Natural killer cell (primary cell): Measurements from ENCODE around the gene TFRC. TPM values are rescaled to one million over a fixed set of nuclear protein-coding genes. Genes with fewer than 3 reads are reported as not detected.

ENCODE experiments used
- ATAC-seq, 3 donors: fragments of 150-1000 bp in 2 of 3; fragments of 200-7000 bp in 1 of 3; cut with Tn5 transposase; 1 replicate in 1 of 3; 2 replicates in 2 of 3; pipeline ENCODE4 v1.10.0; 2021; ENCODE audit warnings: mild to moderate bottlenecking in 2 of 3, moderate library complexity in 2 of 3
- DNase-seq, 2 donors: peaks; one replicate each; pipeline versions ENCODE4 v3.0.0 to v3.0.0-alpha.2; 2013 to 2021; ENCODE audit warnings: mixed read lengths in 1 of 2
- H3K27ac ChIP-seq: one replicate; pipeline ENCODE4 v1.5.1; 2013; ENCODE audit warnings: mild to moderate bottlenecking, low read length
- H3K27me3 ChIP-seq: one replicate; pipeline ENCODE4 v1.6.1; 2013; ENCODE audit warnings: low read length; ENCODE audit not compliant: control insufficient read depth, insufficient read depth
- H3K36me3 ChIP-seq: one replicate; pipeline ENCODE4 v1.6.1; 2013; ENCODE audit warnings: low read length; ENCODE audit not compliant: control insufficient read depth, insufficient read depth
- H3K4me1 ChIP-seq: one replicate; pipeline ENCODE4 v1.6.1; 2013; ENCODE audit warnings: low read length; ENCODE audit not compliant: control insufficient read depth, insufficient read depth
- H3K4me3 ChIP-seq: one replicate; pipeline ENCODE4 v1.5.1; 2013; ENCODE audit warnings: low read length
- H3K9me3 ChIP-seq: one replicate; pipeline ENCODE4 v1.6.1; 2013; ENCODE audit warnings: low read length; ENCODE audit not compliant: control insufficient read depth, insufficient read depth
- H3K27ac Mint-ChIP-seq, 2 donors: one replicate each; pipeline ENCODE4 v1.8.0; 2022; ENCODE audit warnings: mild to moderate bottlenecking in 2 of 2, mixed read lengths in 2 of 2, moderate library complexity in 1 of 2
- H3K27me3 Mint-ChIP-seq, 2 donors: one replicate each; pipeline ENCODE4 v1.8.0; 2022; ENCODE audit warnings: low read depth in 2 of 2, mixed read lengths in 2 of 2
- H3K36me3 Mint-ChIP-seq: one replicate; pipeline ENCODE4 v1.8.0; 2022; ENCODE audit warnings: mixed read lengths
- H3K4me1 Mint-ChIP-seq, 2 donors: one replicate each; pipeline ENCODE4 v1.8.0; 2022; ENCODE audit warnings: mixed read lengths in 2 of 2
- H3K4me3 Mint-ChIP-seq: one replicate; pipeline ENCODE4 v1.8.0; 2022; ENCODE audit warnings: mild to moderate bottlenecking, moderate library complexity, mixed read lengths
- H3K9me3 Mint-ChIP-seq, 2 donors: one replicate each; pipeline ENCODE4 v1.8.0; 2022; ENCODE audit warnings: mixed read lengths in 2 of 2
- CTCF ChIP-seq: fragments of 200-600 bp; IDR thresholded peaks from one replicate; pipeline ENCODE4 v1.8.0; 2022; ENCODE audit warnings: antibody characterized with exemption
- WGBS: methylation state at CpG from one replicate; pipeline ENCODE4 v1.1.7; 2013; ENCODE audit warnings: missing lambda C conversion rate; ENCODE audit not compliant: insufficient coverage; 5-methylcytosine and 5-hydroxymethylcytosine counted together
- intact Hi-C: fragments of 100-400 bp; cut with micrococcal nuclease; formaldehyde crosslinking; loops from one replicate; pipeline ENCODE4 v1.14.2; 2022
- total RNA-seq, 4 donors: library from RNA; stranded (reverse); fragments of 120-200 nt in 1 of 4; gene quantifications; one replicate each; pipeline versions ENCODE4 v1.2.3 to v1.2.4, GENCODE V29; 2013 to 2022

The TFRC gene
- total RNA-seq, 3 donors from 2014 or later (not counting 1 experiment from before 2014, with no cell fraction given), result 74.3 to 111 (median 78.3) TPM

- Mint-ChIP-seq H3K4me3 (no peak overlapping the region), H3K9me3 (no peaks in the 10 kb centered on the region), H3K27ac (no peak overlapping the region), H3K4me1 (no peaks in the 10 kb centered on the region), H3K36me3 (peaks cover 29% of the 10 kb centered on the region), H3K27me3 (no peaks in the 10 kb centered on the region)
- no peak for TF ChIP-seq CTCF
- DNase-seq (no peak), ATAC-seq (no peak)
- H3K4me1 ChIP-seq, result no peaks in the 10 kb centered on the region
- intact Hi-C loops, result no loop called here
- H3K27me3 ChIP-seq, result no peaks in the 10 kb centered on the region
- peaks cover 90% of the 10 kb centered on the region for H3K36me3 ChIP-seq
- H3K9me3 ChIP-seq, result no peaks in the 10 kb centered on the region
- no peak overlapping the region for H3K27ac ChIP-seq
- H3K4me3 ChIP-seq, result no peak overlapping the region
- WGBS, result 100% methylated on average over 1 of the region's 3 CpGs
Observed at GRCh38 chr3:196067439-196067838, 14.5 kb downstream of the TFRC start.

GRCh38 chr3:196063971-196064370 lies 17.9 kb downstream of the TFRC start:
- H3K4me1 ChIP-seq, result no peaks in the 10 kb centered on the region
- H3K9me3 ChIP-seq, result no peaks in the 10 kb centered on the region
- Mint-ChIP-seq H3K4me3 (no peak overlapping the region), H3K9me3 (no peaks in the 10 kb centered on the region), H3K36me3 (peaks cover 37% of the 10 kb centered on the region), H3K4me1 (no peaks in the 10 kb centered on the region), H3K27ac (no peak overlapping the region), H3K27me3 (no peaks in the 10 kb centered on the region)
- ATAC-seq, result no peak
- H3K27ac ChIP-seq, result no peak overlapping the region
- no peak for TF ChIP-seq CTCF
- DNase-seq, result no peak
- peaks cover 83% of the 10 kb centered on the region for H3K36me3 ChIP-seq
- H3K4me3 ChIP-seq, result no peak overlapping the region
- WGBS, result 100% methylated on average over 1 of the region's 1 CpG
- intact Hi-C loops, result no loop called here
- no peaks in the 10 kb centered on the region for H3K27me3 ChIP-seq

GRCh38 chr3:196063456-196063855 lies 18.4 kb downstream of the TFRC start:
- no peaks in the 10 kb centered on the region for H3K27me3 Mint-ChIP-seq
- Histone ChIP-seq H3K27ac (no peak overlapping the region), H3K4me3 (no peak overlapping the region), H3K4me1 (no peaks in the 10 kb centered on the region), H3K36me3 (peaks cover 85% of the 10 kb centered on the region), H3K27me3 (no peaks in the 10 kb centered on the region), H3K9me3 (no peaks in the 10 kb centered on the region)
- ATAC-seq (no peak), DNase-seq (no peak)
- WGBS, result 88% methylated on average over 6 of the region's 6 CpGs
- H3K4me3 Mint-ChIP-seq, result no peak overlapping the region
- intact Hi-C loops, result no loop called here
- no peak overlapping the region for H3K27ac Mint-ChIP-seq
- no peak for TF ChIP-seq CTCF
- H3K4me1 Mint-ChIP-seq, result no peaks in the 10 kb centered on the region
- H3K36me3 Mint-ChIP-seq, result peaks cover 37% of the 10 kb centered on the region
- no peaks in the 10 kb centered on the region for H3K9me3 Mint-ChIP-seq

GRCh38 chr3:196063049-196063448 lies 18.8 kb downstream of the TFRC start:
- Mint-ChIP-seq H3K36me3 (peaks cover 40% of the 10 kb centered on the region), H3K4me3 (no peak overlapping the region), H3K4me1 (no peaks in the 10 kb centered on the region), H3K9me3 (no peaks in the 10 kb centered on the region), H3K27me3 (no peaks in the 10 kb centered on the region), H3K27ac (no peak overlapping the region)
- Histone ChIP-seq H3K27ac (no peak overlapping the region), H3K9me3 (no peaks in the 10 kb centered on the region), H3K4me1 (no peaks in the 10 kb centered on the region), H3K36me3 (peaks cover 86% of the 10 kb centered on the region), H3K4me3 (no peak overlapping the region), H3K27me3 (no peaks in the 10 kb centered on the region)
- ATAC-seq (no peak), DNase-seq (no peak)
- intact Hi-C loops, result no loop called here
- no peak for TF ChIP-seq CTCF
